Measurements from ENCODE around the gene SPEM2. TPM values are rescaled to one million over a fixed set of nuclear protein-coding genes. Genes with fewer than 3 reads are reported as not detected.

SPEM2 gene
- total and polyA plus RNA-seq, 2 of the 8 experiments (the other 6 are each of a cell fraction or from before 2014, with no cell fraction given), result 0.03 TPM; not detected in 1

- FAIRE-seq (peak; percentile 68), DNase-seq (ENCODE audit: low read depth in 1 of 2, low spot score in 2 of 2) (no peak)
- H3K23me2 ChIP-seq (ENCODE audit: low read depth, low read length), result peaks cover 32% of the 10 kb centered on the region; the same call in 1 of the 2 replicates
- H2BK5ac ChIP-seq (ENCODE audit: low read depth, low read length), result peak overlapping the region; percentile 60; the same call in 1 of the 2 replicates
- no peak for TF ChIP-seq SP4 (IDR thresholded peaks at IDR 0.05; ENCODE audit: low read length)
- H3K14ac ChIP-seq (ENCODE audit: insufficient read length), result no peak overlapping the region
- H2AK5ac ChIP-seq (ENCODE audit: low read depth, low read length), result peak overlapping the region; percentile 19; the same call in 1 of the 2 replicates
- peaks cover 3 to 32% (median 18%) of the 10 kb centered on the region in 4 experiments for H3K4me1 ChIP-seq (replicated peaks in 1 of 4; ENCODE audit: control insufficient read depth in 3 of 4, insufficient read depth in 4 of 4, low read length in 3 of 4)
- H3K9ac ChIP-seq (replicated peaks in 1 of 4; ENCODE audit: extremely low read depth in 1 of 4, low read depth in 3 of 4, low read length in 3 of 4), result no peak overlapping the region
- no peaks in the 10 kb centered on the region for H3K79me1 ChIP-seq (ENCODE audit: low read depth, low read length)
- no peaks in the 10 kb centered on the region for H3K9me3 ChIP-seq (ENCODE audit: insufficient read depth in 2 of 2, low read depth in 1 of 2, low read length in 1 of 2)
- CTCF ChIA-PET (ENCODE audit: partially characterized antibody), result interaction anchor here (0.5 to 5.4 kb wide), 26 partner anchors 9 to 145 kb away, joined by 3 to 26 read pairs (median 3); partner anchors contain the start of genes NEURL4, NLGN2, SLC35G6 and SPEM2
- WGBS, 2 experiments (ENCODE audit: extremely low coverage in 1 of 2, insufficient coverage in 1 of 2, insufficient read length in 1 of 2, insufficient replicate concordance in 2 of 2, low coverage in 1 of 2, low lambda C conversion rate in 2 of 2, missing lambda C conversion rate in 1 of 2), result 24% methylated on average over 6 of the region's 7 CpGs; no CpG with 5 or more reads in 1 of the 2 experiments
- H3K4ac ChIP-seq (replicated peaks; ENCODE audit: insufficient read length, low read depth, low read length), result no peak overlapping the region
- peak overlapping the region; percentile 81 for H3K18ac ChIP-seq (ENCODE audit: extremely low read depth, low read length)
- H4K20me1 ChIP-seq (replicated peaks in 1 of 2; ENCODE audit: control insufficient read depth in 1 of 2, insufficient read depth in 2 of 2, low read length in 2 of 2), result no peaks in the 10 kb centered on the region
- H2BK12ac ChIP-seq (ENCODE audit: low read depth, low read length), result peak overlapping the region; percentile 62; the same call in 1 of the 2 replicates
- H3K27ac ChIP-seq (ENCODE audit: low read depth, low read length), result no peak overlapping the region
- H4K8ac ChIP-seq (ENCODE audit: extremely low read depth, insufficient read depth, low read length), result no peak overlapping the region
- H3K27me3 ChIP-seq (replicated peaks in 1 of 4; ENCODE audit: control insufficient read depth in 3 of 4, extremely low read depth in 1 of 4, insufficient read depth in 3 of 4, low read length in 3 of 4), result peaks cover 2 to 17% (median 13%) of the 10 kb centered on the region in 4 experiments; a peak in 6 of 7 replicates
- H4K91ac ChIP-seq (replicated peaks; ENCODE audit: insufficient read length, low read length), result no peak overlapping the region
- 0 out of 2 replicates have a peak overlapping the region, but pooled peaks have one; percentile 20 for H2BK15ac ChIP-seq (ENCODE audit: low read length)
- H4K5ac ChIP-seq (ENCODE audit: insufficient read length, low read depth, low read length), result no peak overlapping the region
- no peaks in the 10 kb centered on the region for H3K36me3 ChIP-seq (ENCODE audit: control insufficient read depth in 2 of 4, insufficient read depth in 4 of 4, low read length in 3 of 4)
- no peak overlapping the region for H3K23ac ChIP-seq (ENCODE audit: insufficient read length)
- H3K4me2 ChIP-seq (ENCODE audit: insufficient read depth in 1 of 2, low read depth in 2 of 2, low read length in 2 of 2), result peak overlapping the region; percentile 91
- H2BK120ac ChIP-seq (replicated peaks; ENCODE audit: low read depth, low read length), result no peak overlapping the region
- no peak overlapping the region for H2AFZ ChIP-seq (ENCODE audit: low read length)
- H3K56ac ChIP-seq (replicated peaks; ENCODE audit: insufficient read length, low read depth, low read length), result no peak overlapping the region
- POLR2A ChIA-PET (ENCODE audit: partially characterized antibody), result interaction anchor here (0.7 to 15.5 kb wide), 26 partner anchors 12 to 825 kb away, joined by 3 to 339 read pairs (median 4); partner anchors contain the start of genes ACAP1, NLGN2, POLR2A and SLC35G6
- no peaks in the 10 kb centered on the region for H3K79me2 ChIP-seq (ENCODE audit: control insufficient read depth in 1 of 2, insufficient read depth in 2 of 2, low read length in 2 of 2)
- no peak overlapping the region for H2BK20ac ChIP-seq (ENCODE audit: low read length)
- H3K4me3 ChIP-seq (ENCODE audit: extremely low read depth in 1 of 4, insufficient read depth in 2 of 4, low read depth in 3 of 4, low read length in 4 of 4), result peak overlapping the region; percentile 50 to 83 (median 67)
These were observed 15.8 kb downstream of the SPEM2 start for GRCh38 chr17:7441266-7441665.

Data from H1 (cell line).